Esophagus squamous epithelium (tissue), 4 donors: ENCODE measurements around the gene TLNRD1.

Experiments
- POLR2A ChIP-seq, 4 donors: fragments of 450-650 bp; IDR thresholded peaks; one replicate each; pipeline ENCODE4 v1.6.1; 2017; ENCODE audit warnings: antibody characterized with exemption in 4 of 4, mild to moderate bottlenecking in 4 of 4, moderate library complexity in 3 of 4
- TF ChIP-seq, protein P1 (sequence below), 6 experiments: fragments of 450-650 bp in 4 of 6; fragments of 200-600 bp in 2 of 6; sonication (generic) in 2 of 6; IDR thresholded peaks; one replicate each; pipeline ENCODE4 v1.5.1; 2016 to 2019; ENCODE audit warnings: antibody characterized with exemption in 6 of 6, mild to moderate bottlenecking in 4 of 6, moderate library complexity in 4 of 6

DNA sequence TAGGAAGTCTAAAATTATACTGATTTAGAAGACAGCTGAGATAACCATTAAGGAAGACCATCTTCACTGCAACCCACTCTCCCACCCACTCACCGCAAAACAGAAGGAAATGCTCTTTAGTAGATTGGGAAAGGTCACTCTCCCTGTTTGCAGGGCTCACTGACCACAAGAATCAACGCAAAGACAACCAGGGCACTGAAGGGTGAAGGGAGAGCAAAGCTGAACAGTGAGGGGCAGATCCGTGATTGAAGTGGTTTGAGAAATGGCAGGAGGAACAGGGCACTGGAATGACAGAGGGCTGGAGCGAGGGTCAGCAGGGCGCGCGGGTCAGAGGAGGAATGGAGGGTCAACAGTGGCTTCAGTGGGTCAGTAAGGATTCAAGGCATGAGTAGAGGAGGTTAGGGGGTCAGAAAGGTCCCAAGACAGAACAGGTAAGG lies 11.6 kb upstream of the TLNRD1 start:
- TF ChIP-seq, protein P1, sequence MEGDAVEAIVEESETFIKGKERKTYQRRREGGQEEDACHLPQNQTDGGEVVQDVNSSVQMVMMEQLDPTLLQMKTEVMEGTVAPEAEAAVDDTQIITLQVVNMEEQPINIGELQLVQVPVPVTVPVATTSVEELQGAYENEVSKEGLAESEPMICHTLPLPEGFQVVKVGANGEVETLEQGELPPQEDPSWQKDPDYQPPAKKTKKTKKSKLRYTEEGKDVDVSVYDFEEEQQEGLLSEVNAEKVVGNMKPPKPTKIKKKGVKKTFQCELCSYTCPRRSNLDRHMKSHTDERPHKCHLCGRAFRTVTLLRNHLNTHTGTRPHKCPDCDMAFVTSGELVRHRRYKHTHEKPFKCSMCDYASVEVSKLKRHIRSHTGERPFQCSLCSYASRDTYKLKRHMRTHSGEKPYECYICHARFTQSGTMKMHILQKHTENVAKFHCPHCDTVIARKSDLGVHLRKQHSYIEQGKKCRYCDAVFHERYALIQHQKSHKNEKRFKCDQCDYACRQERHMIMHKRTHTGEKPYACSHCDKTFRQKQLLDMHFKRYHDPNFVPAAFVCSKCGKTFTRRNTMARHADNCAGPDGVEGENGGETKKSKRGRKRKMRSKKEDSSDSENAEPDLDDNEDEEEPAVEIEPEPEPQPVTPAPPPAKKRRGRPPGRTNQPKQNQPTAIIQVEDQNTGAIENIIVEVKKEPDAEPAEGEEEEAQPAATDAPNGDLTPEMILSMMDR (IDR thresholded peaks at IDR 0.05), result no peak
- TF ChIP-seq POLR2A (IDR thresholded peaks at IDR 0.05), result no peak
